Testis (tissue), 3 donors: ENCODE measurements around the gene FOXN3. TPM values are rescaled to one million over a fixed set of nuclear protein-coding genes. Genes with fewer than 3 reads are reported as not detected.
A peak's percentile ranks its signal among the peaks of the same experiment; 100 is the strongest.

Experiments
- DNase-seq: peaks from one replicate; pipeline ENCODE4 v3.0.0-alpha.2; 2019
- H3K27ac ChIP-seq, 2 donors: fragments of 200-600 bp; sonication (generic); one replicate each; pipeline ENCODE4 v1.5.1; 2019
- H3K27me3 ChIP-seq: fragments of 200-600 bp; sonication (generic); one replicate; pipeline ENCODE4 v1.5.1; 2019
- H3K36me3 ChIP-seq: fragments of 200-600 bp; sonication (generic); one replicate; pipeline ENCODE4 v1.5.1; 2017; ENCODE audit warnings: low read depth; ENCODE audit errors: missing control alignments
- H3K4me1 ChIP-seq: fragments of 200-600 bp; sonication (generic); one replicate; pipeline ENCODE4 v1.5.1; 2019
- H3K4me3 ChIP-seq, 2 donors: fragments of 200-600 bp; sonication (generic); one replicate each; pipeline ENCODE4 v1.5.1; 2017 to 2019
- H3K9me3 ChIP-seq: fragments of 200-600 bp; sonication (generic); one replicate; pipeline ENCODE4 v1.5.1; 2017
- POLR2A ChIP-seq: fragments of 450-650 bp; IDR thresholded peaks from one replicate; pipeline ENCODE4 v1.6.1; 2017; ENCODE audit warnings: antibody characterized with exemption, mild to moderate bottlenecking, moderate library complexity
- WGBS, 2 donors: methylation state at CpG; one replicate each; pipeline ENCODE4 v1.1.5; 2018; 5-methylcytosine and 5-hydroxymethylcytosine counted together
- intact Hi-C: fragments of 100-400 bp; cut with DNase I; formaldehyde crosslinking; loops from one replicate; pipeline ENCODE4 v1.15.1; 2023; ENCODE audit warnings: low total_unique reads
- polyA plus RNA-seq: library from polyadenylated mRNA; stranded (reverse); fragments of 350-450 nt; fragmentation: Illumina TruSeq; extraction: RNeasy Lipid Tissue Mini Kit (QIAGEN cat#74804); gene quantifications from one replicate; pipeline ENCODE4 v1.2.3, GENCODE V29; 2014; ENCODE audit warnings: low read depth, low replicate concordance; ENCODE audit not compliant: insufficient read depth
- total RNA-seq, 2 donors: library from RNA; depleted of rRNA; stranded (reverse); fragments of >200 nt; gene quantifications; one replicate each; pipeline ENCODE4 v1.2.3, GENCODE V29; 2016
- TF ChIP-seq, protein P1 (sequence below), 3 experiments: fragments of 450-650 bp in 2 of 3; fragments of 200-600 bp in 1 of 3; sonication (generic) in 1 of 3; IDR thresholded peaks; one replicate each; pipeline ENCODE4 v1.5.1; 2016 to 2019; ENCODE audit warnings: antibody characterized with exemption in 3 of 3, mild to moderate bottlenecking in 2 of 3, moderate library complexity in 1 of 3

The FOXN3 gene
- total and polyA plus RNA-seq, 3 donors from 2014 or later, result 40.7 to 103 (median 100) TPM

DNA sequence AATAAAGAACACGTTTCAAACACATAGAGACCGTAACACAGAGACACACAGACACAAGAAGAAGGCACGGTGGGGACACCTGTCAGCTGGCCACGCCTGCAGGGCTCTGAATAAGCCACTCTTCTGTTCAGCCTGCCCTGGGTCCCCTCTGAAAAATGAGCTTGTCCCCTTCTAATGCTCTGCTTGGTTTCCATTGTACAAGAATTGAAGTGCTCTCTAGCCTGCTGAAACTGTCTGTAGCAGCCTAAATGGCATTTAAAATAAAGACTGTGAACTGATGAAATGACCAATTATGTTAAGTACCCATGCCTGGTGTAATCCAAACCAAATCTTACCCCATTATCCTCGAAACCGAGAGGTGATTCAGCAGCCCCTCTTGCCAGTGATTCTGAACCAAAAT lies 139.8 kb downstream of the FOXN3 start:
- Histone ChIP-seq H3K9me3 (no peaks in the 10 kb centered on the region), H3K4me1 (peaks cover 5% of the 10 kb centered on the region), H3K4me3 (no peak overlapping the region), H3K36me3 (no peaks in the 10 kb centered on the region), H3K27me3 (no peaks in the 10 kb centered on the region), H3K27ac (no peak overlapping the region)
- TF ChIP-seq, protein P1, sequence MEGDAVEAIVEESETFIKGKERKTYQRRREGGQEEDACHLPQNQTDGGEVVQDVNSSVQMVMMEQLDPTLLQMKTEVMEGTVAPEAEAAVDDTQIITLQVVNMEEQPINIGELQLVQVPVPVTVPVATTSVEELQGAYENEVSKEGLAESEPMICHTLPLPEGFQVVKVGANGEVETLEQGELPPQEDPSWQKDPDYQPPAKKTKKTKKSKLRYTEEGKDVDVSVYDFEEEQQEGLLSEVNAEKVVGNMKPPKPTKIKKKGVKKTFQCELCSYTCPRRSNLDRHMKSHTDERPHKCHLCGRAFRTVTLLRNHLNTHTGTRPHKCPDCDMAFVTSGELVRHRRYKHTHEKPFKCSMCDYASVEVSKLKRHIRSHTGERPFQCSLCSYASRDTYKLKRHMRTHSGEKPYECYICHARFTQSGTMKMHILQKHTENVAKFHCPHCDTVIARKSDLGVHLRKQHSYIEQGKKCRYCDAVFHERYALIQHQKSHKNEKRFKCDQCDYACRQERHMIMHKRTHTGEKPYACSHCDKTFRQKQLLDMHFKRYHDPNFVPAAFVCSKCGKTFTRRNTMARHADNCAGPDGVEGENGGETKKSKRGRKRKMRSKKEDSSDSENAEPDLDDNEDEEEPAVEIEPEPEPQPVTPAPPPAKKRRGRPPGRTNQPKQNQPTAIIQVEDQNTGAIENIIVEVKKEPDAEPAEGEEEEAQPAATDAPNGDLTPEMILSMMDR (IDR thresholded peaks at IDR 0.05), result no peak
- no peak for TF ChIP-seq POLR2A
- no peak for DNase-seq
- 88 to 91% methylated on average over 6 of the region's 6 CpGs for whole genome bisulfite sequencing, 2 donors
- intact Hi-C loops, result no loop called here

DNA sequence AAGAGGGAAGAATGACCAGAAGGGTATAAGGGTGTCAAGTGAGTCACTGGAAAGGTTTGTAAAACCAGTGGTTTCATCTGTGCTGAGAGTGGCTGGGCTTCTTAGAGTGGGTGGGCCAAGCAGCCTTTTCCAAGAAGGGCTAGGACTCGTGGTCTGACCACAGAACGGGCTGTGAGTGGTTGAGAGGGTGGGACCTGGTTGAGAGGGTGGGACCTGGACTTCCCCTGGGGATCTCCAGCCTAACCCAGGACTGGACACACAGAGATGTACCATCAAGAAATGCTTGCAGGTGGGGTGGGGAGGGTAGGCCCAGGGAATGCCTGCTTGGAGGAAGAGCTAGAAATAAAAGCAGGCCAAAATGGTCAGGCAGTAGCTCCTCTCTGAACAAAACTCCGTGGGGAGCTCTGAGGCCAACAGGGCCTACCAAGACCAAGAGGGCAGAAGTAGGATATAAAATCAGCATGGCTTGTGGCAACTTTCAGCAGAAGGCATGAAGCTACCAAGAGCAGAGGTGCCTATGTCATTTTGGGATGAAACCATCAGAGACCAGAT lies 140.5 kb downstream of the FOXN3 start:
- Histone ChIP-seq H3K36me3 (no peaks in the 10 kb centered on the region), H3K4me1 (peaks cover 5% of the 10 kb centered on the region), H3K9me3 (no peaks in the 10 kb centered on the region), H3K4me3 (no peak overlapping the region), H3K27me3 (no peaks in the 10 kb centered on the region), H3K27ac (no peak overlapping the region)
- WGBS, 2 donors, result 81 to 86% methylated on average over 3 of the region's 3 CpGs
- intact Hi-C loops, result no loop called here
- no peak for TF ChIP-seq POLR2A
- TF ChIP-seq, protein P1 (IDR thresholded peaks at IDR 0.05), result no peak
- no peak for DNase-seq

DNA sequence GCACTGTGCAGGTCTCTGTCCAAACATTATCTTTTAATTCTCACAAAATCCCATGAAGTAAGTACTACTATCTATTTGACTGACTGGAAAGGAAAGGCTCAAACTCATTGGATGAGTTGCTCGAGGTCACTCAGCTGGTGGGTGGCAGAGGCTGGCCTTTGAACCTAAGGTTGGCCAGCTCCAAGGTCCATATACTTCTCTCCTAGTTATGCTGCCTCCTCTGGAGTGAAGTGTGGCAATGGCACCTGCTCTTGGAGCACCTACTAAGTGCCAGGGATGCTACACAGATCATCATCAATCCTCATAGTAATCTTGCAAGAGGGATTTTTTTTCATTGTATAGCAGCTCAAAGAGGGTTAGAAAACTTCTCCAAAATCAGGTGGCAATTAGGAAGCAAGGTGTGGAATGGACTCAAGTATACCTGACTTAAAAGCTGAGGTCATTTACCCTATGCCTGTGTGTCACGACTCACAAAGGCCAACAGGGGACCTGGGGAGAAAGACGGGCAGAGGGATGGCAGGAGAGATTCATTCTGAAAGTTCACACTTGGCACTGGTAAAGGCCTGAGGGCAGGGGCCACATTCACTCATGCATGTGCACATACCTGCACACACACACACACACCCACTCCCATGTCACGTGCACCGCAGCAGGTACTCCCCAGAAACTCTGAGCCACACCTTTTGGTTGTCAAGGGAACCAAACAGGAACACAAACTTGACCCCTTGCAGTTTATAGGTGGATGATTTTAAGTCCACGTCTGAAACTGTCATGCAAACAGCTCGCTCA lies 146.4 kb downstream of the FOXN3 start:
- peaks cover 43% of the 10 kb centered on the region for H3K4me1 ChIP-seq
- no peak for DNase-seq
- TF ChIP-seq, protein P1 (IDR thresholded peaks at IDR 0.05), result no peak
- TF ChIP-seq POLR2A, result no peak
- peak overlapping the region; percentile 64 to 69 for H3K27ac ChIP-seq
- no peaks in the 10 kb centered on the region for H3K27me3 ChIP-seq
- no peak overlapping the region for H3K4me3 ChIP-seq
- intact Hi-C loops, result no loop called here
- no peaks in the 10 kb centered on the region for H3K9me3 ChIP-seq
- no peaks in the 10 kb centered on the region for H3K36me3 ChIP-seq
- 82 to 91% methylated on average over 7 of the region's 7 CpGs for WGBS, 2 donors

DNA sequence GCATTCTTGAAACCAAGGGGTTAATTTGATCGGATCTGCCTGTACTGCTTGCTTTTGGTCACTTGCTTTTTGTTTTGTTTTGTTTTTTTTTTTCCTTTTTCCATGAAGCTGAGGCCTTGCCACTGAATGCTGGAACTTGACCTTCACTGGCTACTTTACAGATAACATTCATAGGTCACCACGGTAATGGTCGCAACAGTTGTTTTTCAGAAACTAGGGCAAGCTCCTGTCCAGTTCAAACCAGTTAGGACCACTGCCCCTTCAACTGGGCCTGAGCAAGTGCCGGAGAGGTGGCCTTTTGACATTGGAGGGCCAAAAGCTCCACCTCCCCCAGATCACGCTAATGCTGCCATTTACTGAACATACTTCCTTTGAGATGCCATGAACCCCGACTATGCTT lies 147.6 kb downstream of the FOXN3 start:
- H3K36me3 ChIP-seq, result no peaks in the 10 kb centered on the region
- peak overlapping the region; percentile 64 to 69 for H3K27ac ChIP-seq
- H3K4me1 ChIP-seq, result peaks cover 55% of the 10 kb centered on the region
- peak; percentile 82 for DNase-seq
- no peak for TF ChIP-seq POLR2A
- TF ChIP-seq, protein P1 (IDR thresholded peaks at IDR 0.05), result no peak
- WGBS, 2 donors, result 17 to 34% methylated on average over 6 of the region's 6 CpGs
- no peaks in the 10 kb centered on the region for H3K27me3 ChIP-seq
- intact Hi-C loops, result no loop called here
- no peaks in the 10 kb centered on the region for H3K9me3 ChIP-seq
- H3K4me3 ChIP-seq, result no peak overlapping the region
